Measurements from ENCODE around the gene AKTIP. TPM values are rescaled to one million over a fixed set of nuclear protein-coding genes. Genes with fewer than 3 reads are reported as not detected.
A peak's percentile ranks its signal among the peaks of the same experiment; 100 is the strongest.
"Not testable (repeated sequence)": the region's sequence is repeated elsewhere in the genome, so short reads cannot be mapped to it uniquely, and the experiment has no call there.

The AKTIP gene
- total RNA-seq, 4 donors from 2014 or later: 34.3 to 46.8 (median 39.4) TPM

DNA sequence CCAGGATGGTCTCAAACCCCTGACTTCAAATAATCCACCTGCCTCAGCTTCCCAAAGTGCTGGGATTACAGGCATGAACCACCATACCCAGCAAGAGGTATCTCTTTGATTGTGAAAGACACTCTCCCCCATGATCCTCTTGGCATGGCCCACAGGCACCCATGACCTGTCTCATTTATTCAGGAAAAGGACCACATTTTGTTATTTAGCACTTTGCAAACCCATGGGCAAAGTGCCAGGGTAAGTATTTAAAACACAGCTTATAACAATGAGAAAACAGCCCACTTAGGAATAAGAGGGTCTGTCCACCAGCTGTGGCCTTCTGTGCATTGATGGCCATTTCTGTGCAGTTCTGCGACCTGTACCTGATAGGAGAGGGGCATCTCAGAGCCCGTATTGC, 12.8 kb upstream of the AKTIP start:
- Histone ChIP-seq H3K4me1 (peaks cover 0 to 26% (median 3%) of the 10 kb centered on the region in 3 donors), H3K27me3 (no peaks in the 10 kb centered on the region), H3K27ac (peak overlapping the region in 1 of 4 donors; percentile 61), H3K9me3 (no peaks in the 10 kb centered on the region), H3K36me3 (no peaks in the 10 kb centered on the region), H3K4me3 (no peak overlapping the region)
- no peak for DNase-seq
- 76 to 92% methylated on average over 2 of the region's 2 CpGs for WGBS, 2 donors
- TF ChIP-seq CTCF (IDR thresholded peaks at IDR 0.05) (no peak), POLR2A (IDR thresholded peaks at IDR 0.05) (no peak)
- intact Hi-C loops (cut with DNase I): no loop called here

GRCh38 chr16:53515259-53515658, 12.2 kb upstream of the AKTIP start:
- peaks cover 0 to 31% (median 3%) of the 10 kb centered on the region in 3 donors for H3K4me1 ChIP-seq
- H3K9me3 ChIP-seq: no peaks in the 10 kb centered on the region
- H3K4me3 ChIP-seq: no peak overlapping the region
- 56 to 68% methylated on average over 3 to 6 of the region's 6 CpGs for whole genome bisulfite sequencing, 2 donors
- H3K36me3 ChIP-seq: no peaks in the 10 kb centered on the region
- TF ChIP-seq CTCF (IDR thresholded peaks at IDR 0.05) (no peak), POLR2A (IDR thresholded peaks at IDR 0.05) (no peak)
- peak overlapping the region in 2 of 4 donors; percentile 7 to 51 for H3K27ac ChIP-seq
- intact Hi-C loops (cut with DNase I): no loop called here
- DNase-seq: no peak
- no peaks in the 10 kb centered on the region for H3K27me3 ChIP-seq

DNA sequence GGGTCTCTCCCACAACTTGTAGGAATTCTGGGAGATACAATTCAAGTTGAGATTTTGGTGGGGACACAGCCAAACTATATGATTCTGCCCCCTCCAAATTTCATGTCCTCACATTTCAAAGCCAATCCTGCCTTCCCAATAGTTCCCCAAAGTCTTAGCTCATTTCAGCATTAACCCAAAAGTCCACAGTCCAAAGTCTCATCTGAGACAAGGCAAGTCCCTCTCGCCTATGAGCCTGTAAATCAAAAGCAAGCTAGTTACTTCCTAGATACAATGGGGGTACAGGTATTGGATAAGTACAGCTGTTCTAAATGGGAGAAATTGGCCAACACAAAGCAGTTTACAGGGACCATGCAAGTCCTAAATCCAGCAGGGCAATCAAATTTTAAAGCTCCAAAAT, 9.8 kb upstream of the AKTIP start:
- DNase-seq; intact Hi-C loops (cut with DNase I): not testable (repeated sequence)
- WGBS, 2 donors: 89 to 100% methylated on average over 1 of the region's 1 CpG

GRCh38 chr16:53511403-53512280, 8.6 kb upstream of the AKTIP start:
- DNase-seq: no peak
- TF ChIP-seq POLR2A (IDR thresholded peaks at IDR 0.05) (no peak), CTCF (IDR thresholded peaks at IDR 0.05) (no peak)
- Histone ChIP-seq H3K4me1 (peaks cover 0 to 28% (median 0%) of the 10 kb centered on the region in 3 donors), H3K27me3 (no peaks in the 10 kb centered on the region), H3K4me3 (no peak overlapping the region), H3K9me3 (no peaks in the 10 kb centered on the region), H3K27ac (peak overlapping the region in 3 of 4 donors; percentile 14 to 78 (median 75)), H3K36me3 (no peaks in the 10 kb centered on the region)
- intact Hi-C loops (cut with DNase I): no loop called here
- WGBS, 2 donors: 64 to 66% methylated on average over 7 of the region's 12 CpGs

More for the DNA sequence above, 9.8 kb upstream of the AKTIP start:
- peaks cover 0 to 32% (median 0%) of the 10 kb centered on the region in 3 donors for H3K4me1 ChIP-seq
- H3K4me3 ChIP-seq, H3K27me3 ChIP-seq, H3K36me3 ChIP-seq, H3K9me3 ChIP-seq, H3K27ac ChIP-seq: not testable (repeated sequence)

DNA sequence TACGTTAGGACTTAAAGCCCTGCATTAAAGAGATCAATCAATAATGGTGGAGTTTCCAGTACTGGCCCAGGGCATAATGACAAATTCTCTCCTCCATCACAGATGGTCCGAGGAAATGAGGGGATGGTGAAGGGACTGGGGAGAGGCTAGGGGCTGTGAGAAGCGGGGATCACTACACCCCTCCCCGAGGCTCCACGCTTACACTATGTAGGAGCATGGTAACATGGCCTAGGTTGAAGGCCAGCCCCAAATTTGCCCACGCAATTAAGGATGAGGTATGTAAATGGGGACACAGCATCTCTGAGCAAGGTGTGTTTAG, 8.0 kb upstream of the AKTIP start:
- Histone ChIP-seq H3K4me1 (peaks cover 0 to 26% (median 0%) of the 10 kb centered on the region in 3 donors), H3K27ac (peak overlapping the region in 3 of 4 donors; percentile 56 to 78 (median 75)), H3K9me3 (no peaks in the 10 kb centered on the region), H3K27me3 (no peaks in the 10 kb centered on the region), H3K36me3 (no peaks in the 10 kb centered on the region), H3K4me3 (no peak overlapping the region)
- WGBS, 2 donors: 78 to 84% methylated on average over 5 to 6 of the region's 6 CpGs
- TF ChIP-seq CTCF (IDR thresholded peaks at IDR 0.05) (no peak), POLR2A (IDR thresholded peaks at IDR 0.05) (no peak)
- intact Hi-C loops (cut with DNase I): no loop called here
- no peak for DNase-seq
